Left ventricle myocardium inferior (tissue), 1 donor: Measurements from ENCODE around the gene KXD1. TPM values are rescaled to one million over a fixed set of nuclear protein-coding genes. Genes with fewer than 3 reads are reported as not detected.

Source experiments
- DNase-seq: peaks from one replicate; pipeline ENCODE4 v3.0.0-alpha.2; 2020
- H3K27ac ChIP-seq: fragments of 200-600 bp; replicated peaks from 2 replicates; pipeline ENCODE4 v1.8.0; 2021
- H3K27me3 ChIP-seq: fragments of 200-600 bp; 2 replicates; pipeline ENCODE4 v1.8.0; 2021; ENCODE audit warnings: low read depth
- H3K36me3 ChIP-seq: fragments of 200-600 bp; 2 replicates; pipeline ENCODE4 v1.8.0; 2021
- H3K4me1 ChIP-seq: fragments of 200-600 bp; 2 replicates; pipeline ENCODE4 v1.8.0; 2021
- H3K4me3 ChIP-seq: fragments of 200-600 bp; 2 replicates; pipeline ENCODE4 v1.8.0; 2021; ENCODE audit warnings: mild to moderate bottlenecking, moderate library complexity
- H3K9me3 ChIP-seq: fragments of 200-600 bp; replicated peaks from 2 replicates; pipeline ENCODE4 v1.8.0; 2021
- intact Hi-C: fragments of 100-400 bp; cut with micrococcal nuclease; formaldehyde crosslinking; loops from one replicate; pipeline ENCODE4 v1.11.0; 2022
- total RNA-seq: library from RNA; stranded (reverse); fragmentation: NEBNext Ultra II Directional; extraction: Animal tissue kit (Norgen Biotek cat#: 25700); gene quantifications from one replicate; pipeline ENCODE4 v1.2.1, GENCODE V29; 2021
- TF ChIP-seq, protein P1 (sequence below): fragments of 200-600 bp; IDR thresholded peaks from 2 replicates; pipeline ENCODE4 v1.8.0; 2021; ENCODE audit warnings: antibody characterized with exemption, mild to moderate bottlenecking, borderline replicate concordance
- donor health status: DM: no; HTN: yes; CAD: no; lungs with severe emphysema.

KXD1 gene
- total RNA-seq, 1 donor from 2014 or later: 52.0 TPM

DNA sequence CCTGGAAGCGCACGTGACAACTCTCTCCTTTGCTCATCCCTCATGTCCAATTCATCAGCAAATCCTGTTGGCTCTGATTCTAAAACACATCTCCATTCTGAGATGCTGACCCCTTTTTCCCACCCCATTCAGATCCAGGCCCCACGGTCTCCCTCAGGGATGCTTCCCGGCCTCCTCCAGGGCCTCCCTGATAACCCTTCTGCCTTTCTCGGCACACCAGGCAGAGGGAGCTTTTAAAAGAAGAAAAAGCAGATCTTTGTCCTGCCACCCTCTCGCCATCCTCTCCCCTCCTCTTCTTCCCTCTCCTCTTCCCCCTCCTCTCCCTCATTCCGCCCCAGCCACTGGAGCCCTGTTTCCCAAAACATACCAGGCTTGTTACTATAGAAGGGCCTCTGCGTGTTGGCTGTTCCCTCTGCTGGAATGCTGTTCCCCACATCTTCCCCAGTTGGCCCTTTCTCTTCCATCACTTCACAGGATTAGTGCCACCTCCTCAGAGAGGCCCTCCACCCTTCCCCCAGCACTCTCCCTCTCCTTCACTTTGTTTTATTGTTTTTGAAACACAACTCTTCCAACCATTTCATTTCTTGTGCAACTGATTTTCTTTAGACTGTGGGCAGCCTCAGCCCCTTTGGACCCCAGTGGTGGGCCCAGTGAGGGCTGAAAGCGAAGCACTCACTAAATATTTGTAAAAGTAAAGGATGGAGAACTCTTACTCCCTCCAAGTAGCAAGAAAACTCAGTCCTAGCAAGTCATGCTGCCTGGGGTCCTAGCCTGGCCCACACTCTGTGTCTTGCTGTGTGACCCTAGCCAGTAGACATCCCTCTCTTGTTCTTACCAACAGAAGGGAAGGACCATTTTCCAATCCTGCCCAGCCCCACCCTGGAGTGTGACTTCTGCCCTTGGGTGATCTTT lies 51.4 kb downstream of the KXD1 start:
- no peaks in the 10 kb centered on the region for H3K9me3 ChIP-seq
- DNase-seq: no peak
- no peak overlapping the region for H3K4me3 ChIP-seq
- H3K4me1 ChIP-seq: peaks cover 71% of the 10 kb centered on the region
- no peak overlapping the region for H3K27ac ChIP-seq
- no peaks in the 10 kb centered on the region for H3K36me3 ChIP-seq
- intact Hi-C loops: no loop called here
- TF ChIP-seq, protein P1, sequence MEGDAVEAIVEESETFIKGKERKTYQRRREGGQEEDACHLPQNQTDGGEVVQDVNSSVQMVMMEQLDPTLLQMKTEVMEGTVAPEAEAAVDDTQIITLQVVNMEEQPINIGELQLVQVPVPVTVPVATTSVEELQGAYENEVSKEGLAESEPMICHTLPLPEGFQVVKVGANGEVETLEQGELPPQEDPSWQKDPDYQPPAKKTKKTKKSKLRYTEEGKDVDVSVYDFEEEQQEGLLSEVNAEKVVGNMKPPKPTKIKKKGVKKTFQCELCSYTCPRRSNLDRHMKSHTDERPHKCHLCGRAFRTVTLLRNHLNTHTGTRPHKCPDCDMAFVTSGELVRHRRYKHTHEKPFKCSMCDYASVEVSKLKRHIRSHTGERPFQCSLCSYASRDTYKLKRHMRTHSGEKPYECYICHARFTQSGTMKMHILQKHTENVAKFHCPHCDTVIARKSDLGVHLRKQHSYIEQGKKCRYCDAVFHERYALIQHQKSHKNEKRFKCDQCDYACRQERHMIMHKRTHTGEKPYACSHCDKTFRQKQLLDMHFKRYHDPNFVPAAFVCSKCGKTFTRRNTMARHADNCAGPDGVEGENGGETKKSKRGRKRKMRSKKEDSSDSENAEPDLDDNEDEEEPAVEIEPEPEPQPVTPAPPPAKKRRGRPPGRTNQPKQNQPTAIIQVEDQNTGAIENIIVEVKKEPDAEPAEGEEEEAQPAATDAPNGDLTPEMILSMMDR: no peak
- peaks cover 96% of the 10 kb centered on the region for H3K27me3 ChIP-seq

DNA sequence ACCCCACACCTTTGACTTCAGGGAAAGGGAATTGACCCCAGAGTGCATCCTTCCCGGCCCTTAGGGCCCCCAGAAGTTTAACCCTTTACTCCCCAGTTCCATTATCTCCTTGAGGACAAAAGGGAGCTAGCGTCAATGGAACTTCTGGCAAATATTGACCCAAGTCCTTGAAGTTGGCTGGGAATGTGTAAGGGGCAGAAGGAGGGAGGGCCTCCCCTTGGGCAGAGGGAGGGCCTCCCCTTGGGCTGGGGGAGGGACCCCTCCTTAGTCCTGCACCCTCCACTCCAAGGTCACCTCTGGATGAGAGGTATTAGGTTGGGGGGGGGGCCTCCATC lies 52.0 kb downstream of the KXD1 start:
- DNase-seq: no peak
- Histone ChIP-seq H3K27me3 (peaks cover 96% of the 10 kb centered on the region), H3K36me3 (no peaks in the 10 kb centered on the region), H3K4me3 (no peak overlapping the region), H3K4me1 (peaks cover 66% of the 10 kb centered on the region), H3K9me3 (no peaks in the 10 kb centered on the region), H3K27ac (no peak overlapping the region)
- intact Hi-C loops: no loop called here
- TF ChIP-seq, protein P1: no peak

DNA sequence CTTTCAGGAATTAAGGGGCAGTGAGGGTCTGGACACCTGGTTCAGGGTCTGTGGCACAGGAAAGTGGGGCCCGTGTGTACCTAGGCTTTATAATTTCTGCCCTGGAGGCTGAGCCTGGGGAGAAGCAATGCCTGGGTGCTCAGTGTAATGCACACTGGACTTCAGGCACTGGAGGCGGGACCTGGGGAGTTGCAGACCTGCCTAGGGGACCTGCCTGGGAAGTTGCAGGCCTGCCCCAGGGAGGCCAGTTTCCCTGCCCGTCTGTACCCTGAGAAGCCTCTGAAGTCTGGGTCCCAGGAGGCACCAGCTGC lies 52.5 kb downstream of the KXD1 start:
- H3K36me3 ChIP-seq: no peaks in the 10 kb centered on the region
- TF ChIP-seq, protein P1: no peak
- H3K9me3 ChIP-seq: no peaks in the 10 kb centered on the region
- no peak overlapping the region for H3K27ac ChIP-seq
- peaks cover 64% of the 10 kb centered on the region for H3K4me1 ChIP-seq
- intact Hi-C loops: no loop called here
- no peak for DNase-seq
- peaks cover 96% of the 10 kb centered on the region for H3K27me3 ChIP-seq
- no peak overlapping the region for H3K4me3 ChIP-seq

DNA sequence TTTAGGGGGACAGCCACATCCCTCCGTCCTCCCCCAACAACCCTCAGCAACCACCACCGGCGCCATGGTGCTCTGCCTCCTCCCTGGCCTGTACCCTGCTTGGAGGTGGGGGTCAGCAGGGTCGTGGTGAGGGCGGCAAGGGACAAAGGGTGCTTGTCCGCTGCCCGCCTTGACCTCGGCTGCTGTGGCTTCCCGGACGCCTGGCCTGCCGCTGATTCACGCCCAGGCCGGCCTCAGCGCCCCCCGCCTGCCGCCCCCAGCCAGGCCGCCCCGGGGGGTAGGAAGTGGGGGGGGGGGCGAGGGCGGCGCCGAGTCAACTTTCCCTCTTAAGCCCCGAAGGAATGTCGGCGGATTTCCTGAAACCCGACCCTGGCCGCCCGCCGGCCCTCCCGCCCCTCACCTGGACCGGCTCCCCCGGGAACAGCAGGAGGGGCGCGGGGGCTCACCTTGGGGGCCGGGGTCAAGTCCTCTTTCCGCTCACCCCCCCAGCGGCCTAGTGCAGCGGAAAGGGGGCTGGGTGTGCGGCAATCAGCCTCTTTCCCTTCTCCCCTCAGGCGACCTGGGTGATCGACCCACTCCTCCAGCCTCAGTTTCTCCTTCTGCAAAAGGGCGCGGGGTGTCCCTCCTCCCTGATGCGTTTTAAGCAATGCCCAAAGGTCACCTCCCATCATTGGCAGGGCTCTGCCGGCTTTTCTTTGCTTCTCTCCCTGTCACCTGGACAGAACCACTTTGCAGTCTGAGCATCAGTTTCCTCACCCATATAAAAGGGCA lies 53.1 kb downstream of the KXD1 start:
- H3K9me3 ChIP-seq: no peaks in the 10 kb centered on the region
- H3K27me3 ChIP-seq: peaks cover 96% of the 10 kb centered on the region
- no peak overlapping the region for H3K27ac ChIP-seq
- no peaks in the 10 kb centered on the region for H3K36me3 ChIP-seq
- TF ChIP-seq, protein P1: no peak
- DNase-seq: no peak
- peaks cover 58% of the 10 kb centered on the region for H3K4me1 ChIP-seq
- intact Hi-C loops: no loop called here
- peak overlapping the region; percentile 33 for H3K4me3 ChIP-seq

DNA sequence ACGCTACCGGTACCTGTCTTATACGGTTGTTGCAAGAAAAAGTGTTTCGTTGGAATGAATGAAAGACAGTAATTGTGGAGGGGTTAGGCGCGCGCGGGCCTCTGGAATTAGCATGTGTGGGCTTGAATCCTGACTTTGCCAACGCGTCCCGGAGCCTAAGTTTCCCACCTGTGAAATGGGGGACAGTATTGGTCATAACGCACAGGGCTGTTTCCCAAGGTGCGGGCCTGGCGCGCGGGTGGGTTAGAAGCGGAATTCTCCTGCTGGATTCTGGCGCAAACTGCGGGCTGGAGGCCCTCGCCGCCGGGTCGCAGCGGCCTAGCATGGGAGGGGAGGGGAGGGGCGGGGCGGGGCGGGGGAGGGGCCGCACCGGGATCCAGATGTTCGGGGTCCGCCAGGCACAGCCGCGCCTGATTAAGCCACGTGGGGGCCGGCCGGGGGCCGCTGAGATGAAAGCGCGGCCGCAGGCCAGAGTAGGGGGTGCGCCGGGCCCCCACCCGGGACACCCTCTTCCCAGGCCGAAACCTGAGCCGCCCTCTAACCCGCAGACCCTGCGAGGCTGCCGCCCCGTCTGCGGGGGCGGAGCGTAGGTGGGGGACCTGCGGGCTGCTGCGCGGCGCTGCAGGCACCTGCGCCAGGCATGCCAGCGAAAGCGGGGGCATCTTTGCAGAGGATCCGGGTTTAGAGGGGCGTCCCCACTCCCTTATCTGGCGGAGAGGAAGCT lies 53.8 kb downstream of the KXD1 start:
- Histone ChIP-seq H3K27me3 (peaks cover 97% of the 10 kb centered on the region), H3K4me3 (peak overlapping the region; percentile 68)
- intact Hi-C loops: no loop called here

More for the DNA sequence above, 53.8 kb downstream of the KXD1 start:
- Histone ChIP-seq H3K4me1 (peaks cover 52% of the 10 kb centered on the region), H3K9me3 (no peaks in the 10 kb centered on the region), H3K27ac (no peak overlapping the region), H3K36me3 (no peaks in the 10 kb centered on the region)
- no peak for DNase-seq
- TF ChIP-seq, protein P1: no peak
